SW480 (cell line): ENCODE data around the gene UXS1.
A peak's percentile ranks its signal among the peaks of the same experiment; 100 is the strongest.

Experiments used
- DNase-seq: peaks from one replicate; pipeline ENCODE4 v3.0.0-alpha.2; 2016; ENCODE audit warnings: low spot score

The UXS1 gene

DNA sequence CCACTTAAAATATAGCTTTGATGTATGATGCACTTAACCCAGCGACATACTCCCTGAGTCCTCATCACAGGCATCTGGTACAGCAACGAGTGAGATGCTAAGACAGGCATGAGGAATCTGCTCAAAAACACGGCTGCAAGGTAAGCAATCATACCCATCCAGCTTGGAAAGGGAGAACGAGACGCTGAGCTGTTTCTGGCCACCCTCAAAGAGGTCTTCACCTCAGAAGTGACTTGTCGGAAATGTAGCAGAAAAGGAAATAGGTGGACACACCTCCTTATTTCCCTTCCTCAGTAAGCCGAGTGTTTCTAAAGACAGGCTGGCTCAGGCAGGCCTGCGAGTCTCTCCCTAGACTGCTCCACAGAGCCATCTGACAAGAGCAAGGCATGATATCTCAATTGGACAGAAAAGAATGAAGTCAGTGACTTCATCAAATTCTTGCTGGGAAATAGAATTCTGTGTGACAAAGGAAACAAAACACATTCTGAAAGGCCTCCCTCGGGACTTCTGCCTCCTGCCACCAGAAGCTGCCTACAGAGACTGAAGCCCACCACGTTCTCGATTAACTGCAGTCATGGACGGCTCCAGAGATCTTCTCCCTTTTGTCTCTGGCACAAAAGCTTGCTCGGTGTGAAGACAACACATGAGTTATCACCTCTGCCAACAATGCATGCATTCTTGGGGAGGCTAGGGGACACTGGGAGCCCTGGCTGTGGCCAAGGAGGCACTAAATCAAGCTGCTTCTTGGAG, 84.3 kb downstream of the UXS1 start:
- no peak for DNase-seq

- no peak for DNase-seq
These were observed 85.3 kb downstream of the UXS1 start for GRCh38 chr2:106108791-106109190.

DNA sequence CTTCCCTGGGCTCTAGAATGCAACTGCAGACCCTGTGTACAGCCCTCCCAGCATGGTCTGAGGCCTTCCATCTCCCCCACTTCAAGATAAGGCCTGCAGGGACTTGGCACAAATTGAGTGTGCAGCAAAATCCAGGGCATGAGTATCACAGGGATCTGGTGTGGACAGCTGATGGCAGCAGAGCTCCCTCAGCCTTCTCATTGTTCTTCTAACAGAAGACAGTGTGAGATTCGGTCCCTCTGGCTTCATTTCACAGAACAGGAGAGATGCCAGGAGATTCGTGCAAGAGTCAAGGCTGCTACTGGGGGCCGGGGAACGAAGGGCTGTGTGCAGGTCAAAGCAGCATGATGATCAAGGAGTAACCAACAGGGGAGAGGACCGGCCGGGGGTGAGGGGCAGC, 85.8 kb downstream of the UXS1 start:
- no peak for DNase-seq

- no peak for DNase-seq
These were observed 86.5 kb downstream of the UXS1 start for GRCh38 chr2:106107509-106108131.

DNA sequence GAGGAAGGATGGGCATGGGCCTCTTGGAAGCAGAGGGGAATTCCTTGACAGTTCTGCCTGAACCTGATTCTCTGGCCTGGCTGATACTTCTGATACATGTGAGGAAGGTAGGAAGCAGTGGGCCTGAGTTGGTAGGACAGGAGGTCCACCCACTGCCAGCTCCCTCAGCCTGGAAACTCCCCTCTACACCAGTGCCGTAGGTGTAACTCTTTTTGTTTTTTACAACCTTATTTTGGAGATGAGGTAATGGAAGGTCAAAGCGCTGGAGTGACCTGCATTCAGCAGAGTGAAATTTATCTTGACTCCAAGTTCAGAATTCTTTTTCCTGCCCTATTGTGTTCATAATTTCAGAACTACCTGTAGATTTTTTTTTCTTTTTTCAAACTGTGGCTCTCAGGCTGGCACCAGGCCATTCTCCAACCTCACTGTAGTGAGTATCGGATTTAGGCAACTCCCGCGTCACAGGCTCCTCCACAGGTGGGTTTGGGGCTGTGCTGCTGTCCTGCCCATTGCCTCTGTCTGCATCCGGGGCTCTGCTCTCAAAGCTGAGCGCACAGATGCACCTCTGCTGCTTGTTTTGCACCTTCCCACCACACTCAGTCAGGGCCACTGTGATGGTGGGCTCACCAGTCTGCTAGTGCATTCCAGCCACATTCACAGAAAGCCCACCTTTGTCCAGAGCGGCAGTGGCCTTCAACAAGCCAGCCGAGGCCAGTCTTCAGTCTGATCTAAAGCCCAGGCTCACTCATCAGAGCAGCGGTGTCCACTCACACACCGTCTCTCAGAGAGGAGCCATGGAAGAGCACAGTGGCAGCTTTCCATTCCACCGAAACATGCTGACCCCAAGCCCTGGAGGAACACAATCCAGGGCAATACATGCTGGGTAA, 87.2 kb downstream of the UXS1 start:
- DNase-seq: no peak

DNA sequence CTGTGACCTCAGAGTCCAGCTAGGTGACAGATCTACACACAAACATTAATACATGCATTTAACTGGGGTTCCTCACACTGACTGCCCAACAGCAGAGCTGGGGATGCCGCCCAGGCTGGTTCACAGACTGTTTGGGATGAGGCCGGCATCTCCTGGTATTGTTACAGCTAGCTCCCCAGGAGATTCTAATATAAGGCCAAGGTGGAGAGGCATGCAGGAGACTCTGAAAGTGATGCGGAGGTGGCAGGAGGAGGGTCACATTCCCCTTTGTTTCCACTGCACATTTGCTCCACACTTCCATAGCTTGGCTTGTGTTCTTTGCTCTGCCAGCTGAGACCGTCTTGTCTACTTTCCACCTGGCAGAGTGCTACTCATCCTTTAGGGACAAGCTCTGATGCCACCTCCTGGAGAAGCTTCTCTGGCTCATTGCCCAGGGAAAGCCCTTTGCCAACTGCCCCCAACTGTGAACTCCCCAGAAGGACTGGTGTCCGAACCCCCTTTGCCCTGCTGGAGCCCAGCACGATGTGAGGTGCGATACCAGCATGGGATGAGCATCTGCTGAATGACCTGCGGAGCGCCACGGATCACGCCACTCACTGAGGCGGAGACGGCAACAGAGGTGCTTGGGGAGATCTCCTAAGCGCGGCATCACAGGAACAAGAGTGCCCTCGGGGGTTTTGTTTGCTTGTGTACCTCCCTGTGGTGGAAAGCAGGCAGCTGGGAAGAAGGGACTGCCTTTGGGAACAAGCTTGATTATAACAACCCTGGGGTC, 88.8 kb downstream of the UXS1 start:
- no peak for DNase-seq

DNA sequence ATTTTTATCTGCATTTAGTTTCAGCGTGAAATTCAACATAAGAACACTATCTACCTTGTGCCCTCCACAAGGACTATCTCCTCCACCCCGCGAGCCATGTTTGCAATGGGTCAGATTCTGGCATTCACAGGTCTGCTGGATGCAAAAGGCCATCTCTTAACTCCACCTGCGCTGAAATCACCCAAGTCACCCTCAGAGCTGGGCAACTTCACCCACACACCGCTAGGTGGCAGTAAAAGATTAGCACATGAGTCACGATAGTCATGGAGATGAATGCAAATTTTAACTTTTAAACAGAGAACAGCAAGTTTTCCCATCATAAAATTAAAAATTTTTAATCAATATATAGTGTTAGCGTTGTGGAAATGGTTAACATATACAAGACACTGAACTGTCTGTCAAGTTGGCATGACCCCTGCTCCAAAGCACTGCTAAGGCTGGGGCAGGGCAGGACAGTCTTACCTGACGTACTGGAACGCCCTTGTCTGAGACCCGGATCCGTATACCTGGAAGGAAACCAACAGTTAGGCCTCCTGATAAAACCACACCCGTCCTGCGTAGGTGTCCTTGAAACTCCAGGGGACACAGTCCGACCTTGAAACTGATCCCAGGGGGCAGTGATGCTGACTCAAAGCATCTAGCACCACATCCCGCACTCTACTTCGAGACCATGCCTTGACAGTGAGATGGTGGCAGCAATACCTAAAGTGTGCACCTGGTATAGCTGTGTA, 89.6 kb downstream of the UXS1 start:
- peak; percentile 69 for DNase-seq

GRCh38 chr2:106099691-106100090, 94.4 kb downstream of the UXS1 start:
- DNase-seq: no peak

GRCh38 chr2:106098664-106099063, 95.4 kb downstream of the UXS1 start:
- DNase-seq: no peak

GRCh38 chr2:106098081-106098480, 96.0 kb downstream of the UXS1 start:
- no peak for DNase-seq

GRCh38 chr2:106097038-106098000, 96.8 kb downstream of the UXS1 start:
- DNase-seq: no peak

DNA sequence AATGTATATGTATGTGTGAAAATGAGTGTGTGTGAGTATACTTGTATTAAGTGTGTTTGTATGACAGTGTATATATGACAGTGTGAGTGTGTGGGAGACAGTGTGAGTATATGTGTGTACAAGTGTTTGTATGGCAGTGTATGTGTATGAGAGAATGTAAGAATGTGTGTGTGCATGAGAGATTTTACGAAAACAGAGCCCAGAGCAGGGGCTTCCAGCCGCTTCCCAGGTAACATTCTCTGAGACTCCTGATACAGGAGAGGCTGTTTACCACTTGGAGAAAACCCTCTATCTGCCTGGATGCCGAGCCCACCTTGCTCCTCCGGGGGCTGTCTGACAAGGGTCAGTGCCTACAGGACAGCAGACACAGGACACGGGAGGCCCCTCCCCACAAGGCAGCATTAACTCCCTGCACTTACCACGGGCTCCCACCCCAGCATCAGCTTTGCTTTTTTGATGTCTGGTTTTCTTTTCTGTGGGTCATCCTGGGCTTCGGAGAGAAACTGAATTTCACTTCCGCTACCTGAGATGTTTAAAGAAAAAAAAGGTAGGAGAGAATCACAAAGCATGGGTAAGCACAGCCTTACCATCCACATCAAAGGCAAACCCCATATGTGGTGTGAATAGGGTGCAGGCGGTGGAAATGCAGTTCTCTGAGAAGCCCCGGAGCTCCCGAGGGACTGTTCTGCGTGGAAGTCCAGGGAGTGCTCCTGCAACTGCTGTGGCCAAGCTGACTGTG, 97.6 kb downstream of the UXS1 start:
- no peak for DNase-seq

GRCh38 chr2:106095478-106096298, 98.4 kb downstream of the UXS1 start:
- no peak for DNase-seq

DNA sequence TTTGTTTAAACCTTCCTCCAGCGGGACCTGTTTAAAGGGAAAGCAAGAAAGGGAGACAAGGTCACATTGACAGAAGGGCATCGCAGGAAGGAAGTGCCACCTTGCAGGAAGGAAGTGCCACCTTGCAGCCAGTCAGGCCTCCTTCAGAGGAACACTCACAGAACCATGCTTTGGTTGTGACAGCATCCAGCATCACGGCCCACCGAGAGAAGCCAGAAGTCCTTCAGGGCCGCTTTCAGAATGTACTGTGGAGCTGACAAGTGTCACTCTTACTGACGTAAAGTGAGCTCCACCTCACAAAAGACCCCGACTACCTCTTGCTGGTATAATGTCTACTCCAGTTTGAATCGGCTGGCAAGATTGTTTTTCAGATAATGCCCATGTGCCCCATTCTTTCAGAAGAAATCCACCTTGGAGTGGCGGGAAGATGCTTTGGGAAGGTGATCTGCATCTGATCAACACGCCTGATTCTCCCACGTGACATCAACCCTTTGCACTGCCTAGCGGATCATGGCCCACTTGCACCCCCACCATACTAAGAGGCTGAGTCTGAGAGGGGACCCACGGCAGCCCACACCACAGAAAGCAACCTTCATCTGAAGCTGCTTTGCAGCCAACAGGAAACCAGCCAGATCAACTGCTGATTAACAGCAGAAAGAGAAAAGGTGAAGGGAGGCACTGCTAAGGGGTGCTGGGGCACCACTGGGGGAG, 99.8 kb downstream of the UXS1 start:
- DNase-seq: no peak

GRCh38 chr2:106090916-106091618, 103.0 kb downstream of the UXS1 start:
- DNase-seq: no peak

GRCh38 chr2:106089611-106090010, 104.5 kb downstream of the UXS1 start:
- no peak for DNase-seq
